Progenitor cell of endocrine pancreas (in vitro differentiated cells): ENCODE data around the gene CYBA. TPM values are rescaled to one million over a fixed set of nuclear protein-coding genes. Genes with fewer than 3 reads are reported as not detected.
"Not testable (repeated sequence)": the region's sequence is repeated elsewhere in the genome, so short reads cannot be mapped to it uniquely, and the experiment has no call there.

Experiments used
- DNase-seq: peaks from one replicate; pipeline ENCODE4 v3.0.0; 2021; ENCODE audit warnings: low spot score; ENCODE audit not compliant: unreplicated experiment
- H3K27ac Mint-ChIP-seq: 2 replicates; pipeline ENCODE4 v1.8.0; 2021; ENCODE audit warnings: mild to moderate bottlenecking, moderate library complexity, mixed read lengths
- H3K27me3 Mint-ChIP-seq: 2 replicates; pipeline ENCODE4 v1.8.0; 2021; ENCODE audit warnings: mixed read lengths
- H3K36me3 Mint-ChIP-seq: 2 replicates; pipeline ENCODE4 v1.8.0; 2022; ENCODE audit warnings: mixed read lengths; ENCODE audit not compliant: insufficient read depth
- H3K4me1 Mint-ChIP-seq: 2 replicates; pipeline ENCODE4 v1.8.0; 2021; ENCODE audit warnings: low read depth, mixed read lengths
- H3K4me3 Mint-ChIP-seq: 2 replicates; pipeline ENCODE4 v1.8.0; 2021; ENCODE audit warnings: low read depth, mild to moderate bottlenecking, moderate library complexity, mixed read lengths
- H3K9me3 Mint-ChIP-seq: 2 replicates; pipeline ENCODE4 v1.8.0; 2021; ENCODE audit warnings: low read depth, mixed read lengths
- total RNA-seq: library from RNA; stranded (reverse); gene quantifications from 2 replicates; pipeline ENCODE4 v1.2.1, GENCODE V29; 2021
- TF ChIP-seq, protein P1 (sequence below): fragments of 200-600 bp; sonication (generic); IDR thresholded peaks from one replicate; pipeline ENCODE4 v1.5.0; 2021; ENCODE audit warnings: antibody characterized with exemption, mild to moderate bottlenecking; ENCODE audit not compliant: unreplicated experiment

The CYBA gene
- total RNA-seq, 1 donor from 2014 or later = 111 TPM

DNA sequence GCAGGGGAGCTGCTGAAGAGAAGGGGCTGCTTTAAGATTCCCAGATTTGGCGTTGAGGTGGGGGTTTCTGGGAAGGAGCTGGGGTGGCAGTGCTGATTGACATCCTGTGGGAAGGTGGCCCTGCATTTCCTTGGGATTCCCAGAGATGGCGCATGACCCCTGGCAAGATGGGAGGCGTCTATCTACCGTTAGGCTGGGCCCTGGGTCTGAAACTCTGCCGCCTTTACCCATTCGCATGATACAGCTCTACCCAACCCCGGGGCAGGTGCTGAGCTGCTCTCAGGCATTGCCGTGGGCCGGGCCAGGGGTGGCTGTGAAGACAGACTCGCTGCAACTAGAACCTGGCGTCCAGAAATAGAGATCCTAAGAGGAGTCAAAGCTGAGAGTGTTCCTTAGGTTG lies 21.9 kb upstream of the CYBA start:
- no peak for DNase-seq
- no peaks in the 10 kb centered on the region for H3K9me3 Mint-ChIP-seq
- no peaks in the 10 kb centered on the region for H3K4me1 Mint-ChIP-seq
- H3K36me3 Mint-ChIP-seq = peaks cover 1% of the 10 kb centered on the region
- H3K4me3 Mint-ChIP-seq = no peak overlapping the region
- no peaks in the 10 kb centered on the region for H3K27me3 Mint-ChIP-seq
- TF ChIP-seq, protein P1, sequence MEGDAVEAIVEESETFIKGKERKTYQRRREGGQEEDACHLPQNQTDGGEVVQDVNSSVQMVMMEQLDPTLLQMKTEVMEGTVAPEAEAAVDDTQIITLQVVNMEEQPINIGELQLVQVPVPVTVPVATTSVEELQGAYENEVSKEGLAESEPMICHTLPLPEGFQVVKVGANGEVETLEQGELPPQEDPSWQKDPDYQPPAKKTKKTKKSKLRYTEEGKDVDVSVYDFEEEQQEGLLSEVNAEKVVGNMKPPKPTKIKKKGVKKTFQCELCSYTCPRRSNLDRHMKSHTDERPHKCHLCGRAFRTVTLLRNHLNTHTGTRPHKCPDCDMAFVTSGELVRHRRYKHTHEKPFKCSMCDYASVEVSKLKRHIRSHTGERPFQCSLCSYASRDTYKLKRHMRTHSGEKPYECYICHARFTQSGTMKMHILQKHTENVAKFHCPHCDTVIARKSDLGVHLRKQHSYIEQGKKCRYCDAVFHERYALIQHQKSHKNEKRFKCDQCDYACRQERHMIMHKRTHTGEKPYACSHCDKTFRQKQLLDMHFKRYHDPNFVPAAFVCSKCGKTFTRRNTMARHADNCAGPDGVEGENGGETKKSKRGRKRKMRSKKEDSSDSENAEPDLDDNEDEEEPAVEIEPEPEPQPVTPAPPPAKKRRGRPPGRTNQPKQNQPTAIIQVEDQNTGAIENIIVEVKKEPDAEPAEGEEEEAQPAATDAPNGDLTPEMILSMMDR = peak; percentile 34
- H3K27ac Mint-ChIP-seq = no peak overlapping the region

DNA sequence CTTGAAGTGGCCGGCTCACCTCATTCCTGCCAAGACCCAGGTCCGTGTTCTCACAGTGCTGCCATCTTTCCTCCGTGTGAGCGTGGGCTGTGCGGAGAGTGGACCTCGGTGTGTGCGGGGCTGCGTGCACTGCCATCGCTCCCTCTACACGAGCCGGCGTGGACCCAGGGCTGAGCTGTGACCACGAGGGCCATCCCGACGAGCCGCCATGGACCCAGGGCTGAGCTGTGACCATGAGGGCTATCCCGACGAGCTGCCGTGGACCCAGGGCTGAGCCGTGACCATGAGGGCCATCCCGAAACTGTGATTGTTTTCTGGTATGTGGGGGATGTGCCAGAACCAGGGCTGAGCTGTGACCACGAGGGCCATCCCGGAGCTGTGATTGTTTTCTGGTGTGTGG lies 21.0 kb upstream of the CYBA start:
- DNase-seq = no peak
- no peaks in the 10 kb centered on the region for H3K9me3 Mint-ChIP-seq
- TF ChIP-seq, protein P1 = no peak
- H3K4me1 Mint-ChIP-seq = no peaks in the 10 kb centered on the region
- H3K4me3 Mint-ChIP-seq = no peak overlapping the region
- no peak overlapping the region for H3K27ac Mint-ChIP-seq
- no peaks in the 10 kb centered on the region for H3K27me3 Mint-ChIP-seq
- H3K36me3 Mint-ChIP-seq = peaks cover 1% of the 10 kb centered on the region

DNA sequence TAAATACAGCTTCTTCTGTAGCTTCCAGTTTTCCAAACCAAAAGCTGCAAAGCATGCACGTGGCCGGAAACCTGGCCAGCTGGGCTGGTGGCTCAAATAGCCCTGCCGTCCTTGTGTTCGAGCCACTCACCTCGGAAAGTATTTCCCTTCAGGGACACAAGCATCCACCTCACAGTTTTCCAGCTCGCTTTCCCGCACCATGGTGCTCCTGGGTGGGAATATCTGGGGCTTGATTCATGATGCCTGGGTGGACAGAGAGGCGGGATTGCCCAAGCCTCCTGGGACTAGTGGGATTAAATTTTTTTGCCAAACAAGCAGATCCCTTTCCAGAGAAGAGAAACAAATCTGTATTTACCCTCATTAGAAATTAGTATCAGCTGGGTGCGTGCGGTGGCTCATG lies 19.1 kb upstream of the CYBA start:
- no peak for DNase-seq
- no peak overlapping the region for H3K27ac Mint-ChIP-seq
- TF ChIP-seq, protein P1 = no peak
- H3K36me3 Mint-ChIP-seq = peaks cover 1% of the 10 kb centered on the region
- H3K4me1 Mint-ChIP-seq = no peaks in the 10 kb centered on the region
- H3K4me3 Mint-ChIP-seq = no peak overlapping the region
- no peaks in the 10 kb centered on the region for H3K27me3 Mint-ChIP-seq
- no peaks in the 10 kb centered on the region for H3K9me3 Mint-ChIP-seq

DNA sequence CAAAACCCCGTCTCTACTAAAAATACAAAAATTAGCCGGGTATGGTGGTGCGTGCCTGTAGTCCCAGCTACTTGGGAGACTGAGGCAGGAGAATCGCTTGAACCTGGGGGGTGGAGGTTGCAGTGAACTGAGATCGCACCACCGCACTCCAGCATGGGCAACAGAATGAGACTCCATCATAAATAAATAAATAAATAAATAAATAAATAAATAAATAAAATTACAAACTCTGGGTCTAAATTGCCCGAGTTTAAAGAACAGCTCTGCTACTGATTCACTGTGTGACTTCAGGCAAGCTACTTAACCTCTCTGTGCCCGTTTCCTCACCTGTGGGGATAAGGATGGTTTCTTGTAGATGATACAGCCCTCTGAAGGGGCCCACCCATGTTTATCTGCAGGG lies 18.6 kb upstream of the CYBA start:
- H3K27ac Mint-ChIP-seq, H3K36me3 Mint-ChIP-seq, H3K4me1 Mint-ChIP-seq, DNase-seq, H3K4me3 Mint-ChIP-seq, H3K27me3 Mint-ChIP-seq, H3K9me3 Mint-ChIP-seq: not testable (repeated sequence)

DNA sequence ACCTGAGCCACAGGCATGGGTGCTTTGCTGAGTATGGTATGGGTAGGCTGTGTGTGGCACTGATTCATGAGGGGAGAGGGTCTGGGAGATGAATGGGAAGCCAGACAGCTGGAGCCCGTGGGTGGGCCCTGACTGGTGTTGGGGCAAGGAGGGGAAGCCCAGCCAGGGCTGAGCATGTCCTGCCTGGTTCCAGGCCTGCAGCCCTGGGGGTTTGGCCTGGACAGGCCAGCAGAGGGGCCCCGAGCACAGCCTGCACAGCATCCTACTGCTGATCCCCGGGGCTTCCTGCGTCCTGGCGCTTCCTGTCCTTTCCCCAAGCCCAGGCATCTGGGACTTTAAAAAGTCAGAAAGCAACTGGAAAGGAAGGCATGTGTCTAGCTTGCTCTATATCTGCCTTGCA lies 16.6 kb upstream of the CYBA start:
- TF ChIP-seq, protein P1 = no peak
- Mint-ChIP-seq H3K36me3 (peaks cover 1% of the 10 kb centered on the region), H3K9me3 (no peaks in the 10 kb centered on the region), H3K4me1 (no peaks in the 10 kb centered on the region), H3K4me3 (no peak overlapping the region), H3K27me3 (no peaks in the 10 kb centered on the region), H3K27ac (no peak overlapping the region)
- no peak for DNase-seq

DNA sequence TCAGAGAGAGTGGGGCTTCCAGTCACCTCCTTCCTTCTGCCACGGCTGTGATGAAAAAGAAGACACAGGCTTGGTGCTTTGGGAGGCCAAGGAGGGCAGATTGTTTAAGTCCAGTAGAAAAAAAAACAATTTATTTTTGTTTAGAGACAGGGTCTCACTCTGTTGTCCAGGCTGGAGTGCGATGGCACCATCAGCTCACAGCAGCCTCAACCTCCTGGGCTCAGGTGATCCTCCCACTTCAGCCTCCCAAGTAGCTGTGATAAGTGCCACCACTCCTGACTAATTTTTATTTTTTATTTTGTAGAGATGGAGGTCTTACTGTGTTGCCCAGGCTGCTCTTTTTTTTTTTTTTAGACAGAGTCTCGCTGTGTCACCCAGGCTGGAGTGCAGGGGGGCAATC lies 14.7 kb upstream of the CYBA start:
- H3K4me3 Mint-ChIP-seq = peak overlapping the region; percentile 52
- H3K4me1 Mint-ChIP-seq = peaks cover 6% of the 10 kb centered on the region
- H3K27me3 Mint-ChIP-seq = no peaks in the 10 kb centered on the region
- no peaks in the 10 kb centered on the region for H3K9me3 Mint-ChIP-seq
- no peak overlapping the region for H3K27ac Mint-ChIP-seq
- H3K36me3 Mint-ChIP-seq = peaks cover 1% of the 10 kb centered on the region
- no peak for DNase-seq
- TF ChIP-seq, protein P1 = no peak
